ENCODE results near the gene SLC5A10.
"Not testable (repeated sequence)": the region's sequence is repeated elsewhere in the genome, so short reads cannot be mapped to it uniquely, and the experiment has no call there.

Gene SLC5A10

GRCh38 chr17:19005789-19006430 lies 53.9 kb downstream of the SLC5A10 start:
- no peak for DNase-seq

DNA sequence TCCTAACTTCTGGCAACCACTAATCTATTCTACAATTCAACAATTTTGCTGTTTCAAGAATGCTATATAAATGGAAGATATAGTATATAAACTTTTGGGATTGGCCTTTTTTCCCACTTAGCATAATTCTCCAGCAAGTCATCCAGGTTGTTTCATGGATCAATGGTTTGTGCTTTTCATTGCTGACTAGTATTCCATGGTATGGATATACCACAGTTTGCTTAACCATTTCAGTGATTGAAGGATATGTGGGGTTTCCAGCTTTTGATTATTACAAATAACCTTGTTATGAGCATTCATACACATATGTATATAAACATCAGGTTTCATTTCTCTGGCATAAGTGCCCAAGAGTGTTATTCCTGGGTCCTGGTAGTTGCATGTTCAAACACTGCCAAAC lies 54.7 kb downstream of the SLC5A10 start:
- no peak for DNase-seq

DNA sequence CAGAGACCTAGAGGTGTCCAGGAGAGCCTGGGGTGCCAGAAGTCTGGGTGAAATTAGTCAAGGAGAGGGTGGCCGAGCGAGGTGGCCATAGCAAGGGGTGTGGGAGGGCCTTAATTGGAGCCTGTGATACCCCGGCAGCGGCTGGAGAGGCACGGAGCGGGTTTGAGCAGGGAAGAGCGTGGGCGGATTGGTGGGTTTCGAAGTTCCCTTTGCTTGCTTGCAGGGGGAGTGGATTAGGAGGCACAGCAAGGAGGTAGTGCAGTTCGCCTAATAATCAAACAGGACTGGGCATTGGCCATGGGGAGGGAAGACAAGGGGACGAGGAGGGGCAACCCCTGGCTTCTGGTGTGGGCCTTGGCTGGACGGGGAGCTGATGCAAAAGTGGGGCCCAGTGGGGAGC lies 58.0 kb downstream of the SLC5A10 start:
- no peak for DNase-seq

- DNase-seq, result no peak
These were observed 59.0 kb downstream of the SLC5A10 start for GRCh38 chr17:19010729-19011505.

GRCh38 chr17:19011581-19011980 lies 59.6 kb downstream of the SLC5A10 start:
- no peak for DNase-seq

- DNase-seq, result no peak
These were observed 60.5 kb downstream of the SLC5A10 start for GRCh38 chr17:19012171-19013080.

DNA sequence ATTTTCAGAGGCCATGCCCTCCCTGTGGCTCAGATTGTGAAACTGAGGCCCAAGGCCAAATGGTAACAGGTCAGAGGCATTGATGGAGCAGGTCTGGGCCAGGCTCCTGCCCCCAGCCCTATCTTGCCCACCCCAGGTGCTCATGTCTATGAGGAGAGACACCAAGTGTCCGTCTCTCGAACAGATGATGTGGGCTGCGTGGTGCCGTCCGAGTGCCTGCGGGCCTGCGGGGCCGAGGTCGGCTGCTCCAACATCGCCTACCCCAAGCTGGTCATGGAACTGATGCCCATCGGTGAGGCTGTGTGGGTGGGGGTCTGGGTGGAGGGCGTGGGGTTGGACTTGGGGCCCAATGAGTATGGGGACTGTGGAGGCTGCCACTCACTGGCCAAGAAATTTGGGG lies 61.3 kb downstream of the SLC5A10 start:
- no peak for DNase-seq

DNA sequence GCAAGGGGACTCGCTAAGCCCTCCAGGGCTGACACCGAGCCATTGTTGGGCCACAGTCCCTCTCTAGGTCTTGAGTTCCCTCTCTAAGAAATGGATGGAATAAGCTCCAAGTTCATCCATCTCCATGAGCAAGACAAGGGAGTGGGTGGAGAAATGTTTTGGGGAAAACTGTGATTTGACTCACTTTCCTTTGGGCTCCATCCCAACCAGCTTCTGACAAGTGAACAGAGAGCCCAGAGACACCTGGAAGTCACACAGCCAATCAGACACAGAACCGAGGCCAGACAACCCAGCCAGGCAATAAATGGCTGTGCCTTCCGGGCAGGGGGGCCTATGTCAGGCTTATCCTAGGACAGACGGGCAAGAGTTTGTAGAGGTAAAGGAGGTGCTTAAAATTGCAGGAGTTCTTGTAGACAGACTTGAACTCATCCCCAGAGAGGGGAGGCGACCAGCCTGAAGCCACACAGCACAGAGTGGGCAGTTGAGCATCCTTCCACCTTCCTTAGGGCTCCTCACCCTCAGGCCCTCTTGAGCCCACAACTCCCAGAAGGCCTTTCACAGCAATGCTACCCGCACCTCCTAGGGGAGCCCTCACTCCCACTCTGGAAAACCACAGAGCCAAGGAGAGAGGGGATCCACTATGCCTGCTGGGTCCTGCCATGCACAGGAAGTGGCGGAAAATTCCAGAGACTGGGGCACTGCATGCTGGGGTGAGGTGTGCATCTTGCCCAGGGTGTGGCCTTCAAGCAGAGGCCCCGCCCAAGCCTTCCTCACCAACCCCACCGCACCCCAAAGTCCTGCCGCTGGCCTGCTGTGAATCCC lies 62.1 kb downstream of the SLC5A10 start:
- no peak for DNase-seq

DNA sequence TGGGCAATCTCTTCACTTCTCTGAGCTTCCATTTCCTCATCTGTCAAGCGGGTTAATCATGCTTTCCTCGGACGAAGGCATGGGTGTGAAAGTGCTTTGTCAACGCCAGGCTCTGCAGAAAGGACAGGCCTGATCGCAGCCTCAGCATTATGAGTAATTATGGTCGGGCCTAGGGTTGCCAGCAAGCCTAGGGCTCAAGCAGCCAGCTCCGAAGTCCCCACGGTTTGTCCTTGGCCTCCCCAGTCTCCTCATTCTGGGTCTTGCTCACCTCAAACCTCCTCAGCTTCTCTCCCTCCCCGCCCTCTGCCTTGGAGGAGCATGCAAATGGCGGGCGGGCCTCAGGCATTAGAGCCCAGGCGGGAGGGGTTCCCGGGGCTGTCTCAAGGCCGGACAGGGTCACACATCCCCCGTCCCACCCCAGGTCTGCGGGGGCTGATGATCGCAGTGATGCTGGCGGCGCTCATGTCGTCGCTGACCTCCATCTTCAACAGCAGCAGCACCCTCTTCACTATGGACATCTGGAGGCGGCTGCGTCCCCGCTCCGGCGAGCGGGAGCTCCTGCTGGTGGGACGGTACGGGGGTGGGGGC lies 62.8 kb downstream of the SLC5A10 start:
- no peak for DNase-seq

DNA sequence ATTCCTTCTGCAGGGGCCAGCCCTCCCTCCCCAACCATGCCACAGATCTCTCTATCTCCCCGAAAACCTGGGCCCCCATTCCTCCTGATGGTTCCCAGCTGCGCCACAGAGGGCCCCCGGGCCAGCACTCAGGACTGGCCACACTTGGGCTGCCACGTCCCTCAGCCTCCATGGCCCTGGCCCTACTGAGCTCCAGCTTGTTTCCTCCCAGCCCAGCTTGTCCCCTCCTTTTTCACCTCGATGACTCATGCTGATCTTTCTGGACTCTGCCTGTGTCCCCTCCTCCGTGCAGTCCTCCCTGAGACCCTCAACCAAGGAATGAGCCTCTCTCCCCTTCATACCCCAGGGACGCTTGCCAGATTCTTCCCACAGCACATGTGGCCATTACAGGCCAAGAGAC lies 63.5 kb downstream of the SLC5A10 start:
- no peak for DNase-seq

DNA sequence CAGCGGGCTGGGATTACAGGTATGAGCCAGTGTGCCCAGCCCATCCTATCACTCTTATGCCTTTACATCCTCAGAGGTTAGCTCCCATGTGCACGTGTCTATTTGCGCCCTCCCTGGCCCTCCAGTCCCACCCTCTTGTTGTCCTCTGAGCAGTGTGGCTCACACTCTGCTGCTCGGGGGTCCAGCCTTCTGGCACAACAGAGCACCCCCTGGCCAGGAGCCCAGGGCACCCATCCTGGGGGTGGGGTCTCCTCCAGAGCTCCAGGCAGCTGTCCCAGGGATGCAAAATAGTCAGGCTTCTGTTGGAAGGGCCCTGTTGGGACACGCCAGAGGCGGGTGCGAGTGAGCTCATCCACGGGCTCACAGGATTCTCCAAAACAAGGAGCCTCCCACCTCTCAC lies 64.3 kb downstream of the SLC5A10 start:
- DNase-seq, result no peak

DNA sequence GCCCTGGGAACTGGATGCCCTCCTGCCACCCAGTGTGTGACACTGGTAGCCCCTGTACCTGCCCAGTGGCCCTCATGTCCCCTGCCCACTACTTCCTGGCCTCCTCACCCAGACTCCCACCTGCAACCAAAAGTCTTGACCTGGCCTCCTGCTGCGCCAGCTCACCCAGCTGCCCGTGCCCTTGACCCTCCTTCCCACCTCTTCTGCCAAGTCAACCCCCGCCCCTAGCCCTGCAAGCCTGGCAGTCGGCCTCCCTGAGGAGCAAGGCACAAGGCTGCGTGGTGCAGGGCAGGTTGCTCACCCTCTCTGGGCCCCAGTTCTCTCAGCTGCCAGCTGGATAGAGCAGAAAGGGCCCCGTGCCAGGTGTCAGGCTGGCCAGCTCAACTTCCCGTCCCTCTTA lies 64.9 kb downstream of the SLC5A10 start:
- no peak for DNase-seq

GRCh38 chr17:19017401-19017800 lies 65.4 kb downstream of the SLC5A10 start:
- DNase-seq, result no peak

DNA sequence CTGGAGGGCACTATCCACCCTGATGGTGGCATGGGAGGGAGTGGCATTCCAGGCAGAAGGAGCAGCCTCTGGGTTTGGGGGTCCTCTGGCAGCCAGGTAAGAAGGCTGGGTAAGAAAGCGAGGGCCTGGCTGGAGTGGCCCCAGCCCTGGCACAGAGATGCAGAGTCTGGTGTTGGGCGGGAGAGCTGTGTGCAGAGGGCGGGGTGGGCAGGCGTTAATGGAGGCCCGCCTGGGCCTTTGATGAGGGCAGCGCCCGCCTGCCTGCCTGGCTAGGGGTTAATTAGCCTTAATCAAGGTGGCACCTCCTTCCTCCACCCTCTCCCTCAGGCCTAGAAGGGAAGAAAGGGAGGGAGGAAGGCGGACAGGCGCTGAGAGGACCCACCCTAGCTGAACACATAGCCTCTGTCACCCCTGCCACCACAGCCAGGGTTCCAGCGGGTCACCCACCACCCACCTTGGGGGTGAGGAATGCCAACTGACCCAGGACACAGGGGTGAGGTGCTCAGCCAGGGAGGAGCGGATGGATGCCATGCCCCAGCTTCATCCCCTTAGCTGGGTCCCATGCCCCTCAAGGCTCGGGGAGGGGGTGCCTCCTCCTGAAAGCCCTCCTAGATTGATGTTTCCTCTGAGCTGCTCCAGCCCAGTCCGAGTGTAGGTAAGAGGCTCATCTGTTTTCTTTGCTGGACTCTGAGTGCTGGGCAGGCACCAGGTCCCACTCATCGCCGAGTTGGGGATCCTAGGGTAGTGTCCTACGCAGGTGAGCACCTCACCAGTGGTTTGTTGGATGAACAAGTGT lies 66.0 kb downstream of the SLC5A10 start:
- no peak for DNase-seq

DNA sequence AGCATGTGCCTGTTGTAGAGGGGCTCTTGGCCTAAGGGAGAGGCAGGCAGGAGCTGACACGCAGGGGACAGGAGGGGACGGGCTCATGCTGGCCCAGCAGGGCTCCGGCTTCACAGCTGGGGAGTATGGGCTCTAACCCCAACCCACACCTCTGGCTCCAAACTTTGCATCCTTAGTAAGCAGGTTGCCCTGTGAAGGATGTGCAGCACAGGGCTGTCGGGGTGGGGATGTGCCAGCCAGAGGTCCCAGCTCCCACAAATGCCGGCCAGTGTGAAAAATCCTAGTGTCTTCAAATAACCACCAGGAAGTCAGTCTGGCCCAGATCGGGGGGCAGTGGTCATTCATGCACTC lies 66.6 kb downstream of the SLC5A10 start:
- DNase-seq, result no peak

- DNase-seq, result no peak
These were observed 67.3 kb downstream of the SLC5A10 start for GRCh38 chr17:19019041-19019941.

- DNase-seq, result no peak
These were observed 68.1 kb downstream of the SLC5A10 start for GRCh38 chr17:19020016-19020415.

GRCh38 chr17:19021011-19021621 lies 69.2 kb downstream of the SLC5A10 start:
- not testable (repeated sequence) for DNase-seq

DNA sequence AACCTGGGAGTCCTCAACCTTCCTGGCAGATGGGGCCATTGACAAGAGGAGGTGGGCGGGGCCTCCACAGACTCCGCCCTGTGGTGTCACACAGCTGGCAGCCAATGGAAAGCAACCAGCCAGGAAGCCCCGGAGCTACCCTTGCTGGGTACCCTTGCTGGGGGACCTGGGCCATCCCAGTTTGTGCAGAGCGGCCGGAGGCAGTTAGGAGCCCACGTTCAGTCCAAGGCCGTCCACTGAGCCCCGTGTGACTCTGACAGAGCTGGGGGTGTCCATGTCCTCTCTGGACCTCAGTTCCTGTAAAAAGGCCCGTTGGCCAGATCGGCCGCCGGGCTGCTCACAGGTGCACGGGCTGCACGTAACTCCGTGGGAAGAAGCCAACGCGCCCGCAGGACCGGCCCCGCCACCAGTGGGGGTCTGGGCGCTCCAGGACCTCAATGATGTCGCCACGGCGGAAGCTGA lies 69.7 kb downstream of the SLC5A10 start:
- DNase-seq, result no peak

DNA sequence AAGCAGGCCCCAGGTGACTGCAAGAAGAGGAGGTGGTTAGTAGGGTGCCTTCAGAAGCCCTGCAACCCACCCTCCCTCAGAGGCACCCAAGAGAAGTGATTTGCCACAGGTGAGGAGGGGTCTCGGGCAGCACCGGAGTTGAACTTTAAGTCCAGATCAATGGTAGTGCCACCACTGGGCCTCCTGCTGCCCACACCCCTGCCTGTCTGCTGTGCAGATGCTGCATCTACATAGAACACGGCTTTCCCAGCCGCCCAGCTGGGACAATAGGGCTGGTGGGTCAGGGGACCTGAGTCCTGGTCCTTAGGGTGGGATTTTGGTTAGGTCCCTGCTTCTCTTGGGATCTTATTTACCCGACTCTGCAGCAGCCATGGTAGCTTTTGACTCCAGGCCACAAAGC lies 70.2 kb downstream of the SLC5A10 start:
- no peak for DNase-seq
